Astrocyte (in vitro differentiated cells and primary cell): Measurements from ENCODE around the gene FAM177B. TPM values are rescaled to one million over a fixed set of nuclear protein-coding genes. Genes with fewer than 3 reads are reported as not detected.

Source experiments
- DNase-seq: peaks from one replicate; pipeline ENCODE4 v3.0.0-alpha.2; 2010; ENCODE audit warnings: low read depth
- FAIRE-seq: peaks from 2 replicates; lab custom pipeline; 2011; peaks lifted over from hg19 to GRCh38; lab: Jason Lieb, UNC
- H2AFZ ChIP-seq: 2 replicates; pipeline ENCODE4 v1.6.0; 2012; ENCODE audit warnings: low read depth, low read length, inconsistent platforms
- H3K27ac ChIP-seq: 2 replicates; pipeline ENCODE4 v1.5.1; 2011; ENCODE audit warnings: low read depth, low read length, inconsistent platforms
- H3K27me3 ChIP-seq: 2 replicates; pipeline ENCODE4 v1.6.0; 2011; ENCODE audit warnings: low read length, inconsistent platforms; ENCODE audit not compliant: insufficient read depth
- H3K36me3 ChIP-seq: 2 replicates; pipeline ENCODE4 v1.5.1; 2011; ENCODE audit warnings: low read length, inconsistent platforms; ENCODE audit not compliant: insufficient read depth
- H3K4me1 ChIP-seq: 2 replicates; pipeline ENCODE4 v1.5.1; 2011; ENCODE audit warnings: low read length, inconsistent platforms; ENCODE audit not compliant: insufficient read depth
- H3K4me2 ChIP-seq: 2 replicates; pipeline ENCODE4 v1.6.0; 2012; ENCODE audit warnings: low read length, inconsistent platforms
- H3K4me3 ChIP-seq: 2 replicates; pipeline ENCODE4 v1.5.1; 2011; ENCODE audit warnings: low read depth, mild to moderate bottlenecking, low read length, inconsistent platforms; ENCODE audit not compliant: insufficient read depth
- H3K79me2 ChIP-seq: 2 replicates; pipeline ENCODE4 v1.6.0; 2012; ENCODE audit warnings: mild to moderate bottlenecking, low read length, inconsistent platforms; ENCODE audit not compliant: insufficient read depth
- H3K9ac ChIP-seq: 2 replicates; pipeline ENCODE4 v1.6.0; 2012; ENCODE audit warnings: mild to moderate bottlenecking, low read length, inconsistent platforms
- H3K9me3 ChIP-seq: 2 replicates; pipeline ENCODE4 v1.5.1; 2012; ENCODE audit warnings: low read depth, mild to moderate bottlenecking, low read length, inconsistent platforms; ENCODE audit not compliant: insufficient read depth
- H4K20me1 ChIP-seq: 2 replicates; pipeline ENCODE4 v1.6.0; 2012; ENCODE audit warnings: low read length, inconsistent platforms; ENCODE audit not compliant: insufficient read depth
- H3K27ac Mint-ChIP-seq: one replicate; pipeline ENCODE4 v1.8.0; 2021; ENCODE audit warnings: mild to moderate bottlenecking, mixed read lengths; ENCODE audit not compliant: unreplicated experiment
- H3K27me3 Mint-ChIP-seq: one replicate; pipeline ENCODE4 v1.8.0; 2021; ENCODE audit warnings: low read depth, mixed read lengths; ENCODE audit not compliant: unreplicated experiment
- H3K36me3 Mint-ChIP-seq: one replicate; pipeline ENCODE4 v1.8.0; 2021; ENCODE audit warnings: low read depth, mixed read lengths; ENCODE audit not compliant: unreplicated experiment
- H3K4me1 Mint-ChIP-seq: one replicate; pipeline ENCODE4 v1.8.0; 2021; ENCODE audit warnings: low read depth, mixed read lengths; ENCODE audit not compliant: unreplicated experiment
- H3K4me3 Mint-ChIP-seq: one replicate; pipeline ENCODE4 v1.8.0; 2021; ENCODE audit warnings: mild to moderate bottlenecking, moderate library complexity, mixed read lengths; ENCODE audit not compliant: unreplicated experiment
- H3K9me3 Mint-ChIP-seq: one replicate; pipeline ENCODE4 v1.8.0; 2021; ENCODE audit warnings: mild to moderate bottlenecking, mixed read lengths; ENCODE audit not compliant: unreplicated experiment
- CTCF ChIP-seq: IDR thresholded peaks from 2 replicates; pipeline ENCODE4 v1.5.1; 2011; ENCODE audit warnings: low read depth, mild to moderate bottlenecking, inconsistent platforms, low read length, moderate library complexity; ENCODE audit not compliant: insufficient read depth
- EZH2 ChIP-seq: IDR thresholded peaks from 2 replicates; pipeline ENCODE4 v1.6.1; 2012; ENCODE audit warnings: mild to moderate bottlenecking, low read length, inconsistent platforms; ENCODE audit not compliant: insufficient read depth
- total RNA-seq: library from RNA; stranded (reverse); gene quantifications from 2 replicates; pipeline ENCODE4 v1.2.1, GENCODE V29; 2021

FAM177B gene
- total RNA-seq, 1 donor from 2014 or later, result not detected

GRCh38 chr1:222754366-222755139 lies 17.6 kb downstream of the FAM177B start:
- Mint-ChIP-seq H3K4me1 (no peaks in the 10 kb centered on the region), H3K36me3 (no peaks in the 10 kb centered on the region), H3K9me3 (no peaks in the 10 kb centered on the region), H3K27me3 (peaks cover 7% of the 10 kb centered on the region), H3K4me3 (no peak overlapping the region), H3K27ac (peak overlapping the region; percentile 31)
- Histone ChIP-seq H3K4me1 (peaks cover 7% of the 10 kb centered on the region), H3K4me2 (peak overlapping the region; percentile 40), H3K9ac (no peak overlapping the region), H3K79me2 (no peaks in the 10 kb centered on the region), H4K20me1 (no peaks in the 10 kb centered on the region), H2AFZ (no peak overlapping the region), H3K4me3 (no peak overlapping the region), H3K27ac (peak overlapping the region; percentile 68), H3K36me3 (no peaks in the 10 kb centered on the region), H3K27me3 (no peaks in the 10 kb centered on the region), H3K9me3 (no peaks in the 10 kb centered on the region)
- DNase-seq (peak; percentile 96), FAIRE-seq (no peak)
- TF ChIP-seq EZH2, result no peak
- TF ChIP-seq CTCF, result no peak

- Histone ChIP-seq H3K4me3 (no peak overlapping the region), H3K9me3 (no peaks in the 10 kb centered on the region), H3K4me1 (peaks cover 7% of the 10 kb centered on the region), H3K4me2 (no peak overlapping the region), H3K9ac (no peak overlapping the region), H3K36me3 (no peaks in the 10 kb centered on the region), H3K79me2 (no peaks in the 10 kb centered on the region), H3K27ac (no peak overlapping the region), H2AFZ (peak overlapping the region; percentile 30), H3K27me3 (no peaks in the 10 kb centered on the region), H4K20me1 (no peaks in the 10 kb centered on the region)
- no peak for DNase-seq
- no peak for FAIRE-seq
- Mint-ChIP-seq H3K4me1 (no peaks in the 10 kb centered on the region), H3K9me3 (no peaks in the 10 kb centered on the region), H3K27me3 (peaks cover 7% of the 10 kb centered on the region), H3K36me3 (no peaks in the 10 kb centered on the region), H3K4me3 (no peak overlapping the region), H3K27ac (no peak overlapping the region)
- no peak for TF ChIP-seq EZH2
- TF ChIP-seq CTCF, result no peak
These were observed 20.8 kb downstream of the FAM177B start for GRCh38 chr1:222757646-222758268.
